PC-9 (cell line): ENCODE measurements around the gene IWS1.

ENCODE experiments used
- CTCF ChIP-seq: fragments of 200-600 bp; sonication (generic); conservative IDR thresholded peaks from 2 replicates; pipeline ENCODE4 v1.6.1; 2017; ENCODE audit warnings: mixed run types, antibody characterized with exemption, mild to moderate bottlenecking, moderate library complexity
- EZH2 ChIP-seq: fragments of 200-600 bp; sonication (generic); IDR thresholded peaks from 2 replicates; pipeline ENCODE4 v1.8.0; 2017; ENCODE audit warnings: antibody characterized with exemption, low read depth

- no peak for TF ChIP-seq CTCF
- no peak for TF ChIP-seq EZH2
These were observed 91.8 kb downstream of the IWS1 start for GRCh38 chr2:127434515-127434914.
